Activated CD4-positive, alpha-beta T cell treated with anti-CD3 and anti-CD28 coated beads, Interleukin-2, amount 50 U/mL, for 4 hours (primary cell): ENCODE measurements around the gene SYNPO2.
"Not testable (repeated sequence)": the region's sequence is repeated elsewhere in the genome, so short reads cannot be mapped to it uniquely, and the experiment has no call there.

ENCODE experiments used
- DNase-seq, 2 experiments: peaks; one replicate each; pipeline ENCODE4 v3.0.0-alpha.2; 2020

Gene SYNPO2, protein sequence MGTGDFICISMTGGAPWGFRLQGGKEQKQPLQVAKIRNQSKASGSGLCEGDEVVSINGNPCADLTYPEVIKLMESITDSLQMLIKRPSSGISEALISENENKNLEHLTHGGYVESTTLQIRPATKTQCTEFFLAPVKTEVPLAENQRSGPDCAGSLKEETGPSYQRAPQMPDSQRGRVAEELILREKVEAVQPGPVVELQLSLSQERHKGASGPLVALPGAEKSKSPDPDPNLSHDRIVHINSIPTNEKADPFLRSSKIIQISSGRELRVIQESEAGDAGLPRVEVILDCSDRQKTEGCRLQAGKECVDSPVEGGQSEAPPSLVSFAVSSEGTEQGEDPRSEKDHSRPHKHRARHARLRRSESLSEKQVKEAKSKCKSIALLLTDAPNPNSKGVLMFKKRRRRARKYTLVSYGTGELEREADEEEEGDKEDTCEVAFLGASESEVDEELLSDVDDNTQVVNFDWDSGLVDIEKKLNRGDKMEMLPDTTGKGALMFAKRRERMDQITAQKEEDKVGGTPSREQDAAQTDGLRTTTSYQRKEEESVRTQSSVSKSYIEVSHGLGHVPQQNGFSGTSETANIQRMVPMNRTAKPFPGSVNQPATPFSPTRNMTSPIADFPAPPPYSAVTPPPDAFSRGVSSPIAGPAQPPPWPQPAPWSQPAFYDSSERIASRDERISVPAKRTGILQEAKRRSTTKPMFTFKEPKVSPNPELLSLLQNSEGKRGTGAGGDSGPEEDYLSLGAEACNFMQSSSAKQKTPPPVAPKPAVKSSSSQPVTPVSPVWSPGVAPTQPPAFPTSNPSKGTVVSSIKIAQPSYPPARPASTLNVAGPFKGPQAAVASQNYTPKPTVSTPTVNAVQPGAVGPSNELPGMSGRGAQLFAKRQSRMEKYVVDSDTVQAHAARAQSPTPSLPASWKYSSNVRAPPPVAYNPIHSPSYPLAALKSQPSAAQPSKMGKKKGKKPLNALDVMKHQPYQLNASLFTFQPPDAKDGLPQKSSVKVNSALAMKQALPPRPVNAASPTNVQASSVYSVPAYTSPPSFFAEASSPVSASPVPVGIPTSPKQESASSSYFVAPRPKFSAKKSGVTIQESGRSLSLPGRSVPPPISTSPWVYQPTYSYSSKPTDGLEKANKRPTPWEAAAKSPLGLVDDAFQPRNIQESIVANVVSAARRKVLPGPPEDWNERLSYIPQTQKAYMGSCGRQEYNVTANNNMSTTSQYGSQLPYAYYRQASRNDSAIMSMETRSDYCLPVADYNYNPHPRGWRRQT

DNA sequence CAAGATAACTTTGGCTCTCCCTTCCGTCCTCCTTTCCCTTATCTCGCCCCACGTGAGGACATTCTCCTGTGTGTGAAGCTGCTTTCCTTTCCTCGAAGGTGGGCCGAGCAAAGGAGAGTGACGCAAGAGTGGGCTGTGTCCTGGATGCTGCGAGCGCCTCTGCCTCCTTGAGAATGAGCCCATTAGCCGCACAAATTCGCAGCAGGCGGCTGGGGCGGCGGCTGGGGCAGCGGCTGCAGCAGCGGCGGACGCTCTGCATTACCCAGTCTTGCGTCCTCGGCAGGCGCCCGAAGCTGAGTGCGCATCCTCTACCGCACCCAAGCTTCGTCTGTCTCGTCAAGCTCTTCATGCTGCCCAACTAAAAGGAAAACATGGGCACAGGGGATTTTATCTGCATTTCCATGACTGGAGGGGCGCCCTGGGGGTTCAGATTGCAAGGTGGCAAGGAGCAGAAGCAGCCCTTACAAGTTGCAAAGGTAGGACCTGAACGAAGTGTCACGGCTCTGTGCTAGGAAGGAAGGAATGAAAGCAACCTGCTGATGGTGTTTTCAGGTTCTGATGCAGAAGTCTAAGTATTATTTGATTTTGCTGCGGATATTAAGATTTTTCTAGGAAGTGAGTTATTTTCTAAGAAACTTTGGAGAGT lies at the start of gene SYNPO2:
Gene SYNPO2, plus strand, starts transcription at position 189 of the 646 bp plus-strand sequence. Its CDS starts 183 bp downstream, at position 372.
- peak in 1 of 2 experiments; percentile 4 for DNase-seq

- DNase-seq, result no peak
Observed at GRCh38 chr4:118839221-118839927, 49.3 kb upstream of the SYNPO2 start.

DNA sequence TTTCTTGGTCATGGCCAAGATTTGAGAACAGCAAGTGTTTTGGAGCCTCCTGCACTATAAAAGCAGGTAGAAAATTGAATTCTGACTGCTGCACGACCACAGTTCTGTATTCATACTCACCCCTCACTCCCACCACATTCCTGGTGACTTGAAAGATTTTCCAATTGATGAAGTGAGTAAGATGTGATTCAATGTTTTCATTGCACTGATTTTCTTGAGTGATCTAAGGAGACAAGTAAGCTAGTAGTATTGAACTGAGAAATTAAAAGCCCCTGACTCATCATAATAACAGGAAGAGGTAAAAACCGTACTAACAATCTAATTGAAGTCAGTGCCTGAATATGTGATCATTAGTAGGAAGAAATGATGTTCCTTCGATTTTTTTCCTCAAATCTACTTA lies 46.6 kb upstream of the SYNPO2 start:
- DNase-seq, result no peak

GRCh38 chr4:118843237-118843636 lies 45.4 kb upstream of the SYNPO2 start:
- no peak for DNase-seq

DNA sequence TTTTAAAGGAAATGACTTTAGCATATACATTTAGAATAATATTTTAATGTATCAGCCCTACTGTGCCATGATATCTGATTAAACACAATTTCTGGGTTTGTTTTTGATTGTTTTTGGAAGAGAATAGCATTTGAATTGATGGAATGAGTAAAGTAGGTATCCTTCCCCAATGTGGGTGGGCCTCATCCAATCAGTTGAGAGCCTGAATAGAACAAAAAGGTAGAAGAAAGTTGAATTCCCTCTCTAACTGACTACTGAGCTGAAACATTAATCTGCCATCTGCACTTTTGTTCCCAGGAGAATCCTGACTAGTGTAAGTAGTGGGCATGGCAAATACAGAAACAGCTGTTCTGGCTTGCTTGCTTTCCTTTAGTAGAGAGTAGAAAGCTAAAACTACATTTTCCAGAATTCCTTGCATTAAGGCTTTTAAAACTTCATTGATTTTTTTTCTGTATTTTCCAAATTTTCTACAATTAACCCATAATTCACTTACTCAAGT lies 43.1 kb upstream of the SYNPO2 start:
- DNase-seq, result no peak

DNA sequence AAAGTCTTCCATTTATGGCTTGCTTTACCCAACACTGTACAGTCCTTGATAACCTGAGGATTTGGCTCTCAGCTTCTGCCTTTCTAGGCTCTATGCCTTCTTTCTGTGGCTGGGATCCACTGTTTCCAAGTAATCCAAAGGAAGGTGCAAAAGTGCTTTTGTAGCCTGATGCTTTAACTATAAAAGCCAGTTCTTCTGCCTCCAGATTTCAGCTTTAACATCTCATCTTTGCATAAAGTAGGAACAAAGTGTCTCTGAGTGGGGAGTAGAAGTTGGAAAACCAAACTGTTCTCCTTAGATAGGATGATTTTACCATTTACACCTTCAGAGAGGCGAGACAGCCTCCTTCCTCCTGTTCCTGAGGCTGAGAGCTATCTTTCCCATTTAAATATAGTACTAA lies 41.7 kb upstream of the SYNPO2 start:
- DNase-seq, result no peak

DNA sequence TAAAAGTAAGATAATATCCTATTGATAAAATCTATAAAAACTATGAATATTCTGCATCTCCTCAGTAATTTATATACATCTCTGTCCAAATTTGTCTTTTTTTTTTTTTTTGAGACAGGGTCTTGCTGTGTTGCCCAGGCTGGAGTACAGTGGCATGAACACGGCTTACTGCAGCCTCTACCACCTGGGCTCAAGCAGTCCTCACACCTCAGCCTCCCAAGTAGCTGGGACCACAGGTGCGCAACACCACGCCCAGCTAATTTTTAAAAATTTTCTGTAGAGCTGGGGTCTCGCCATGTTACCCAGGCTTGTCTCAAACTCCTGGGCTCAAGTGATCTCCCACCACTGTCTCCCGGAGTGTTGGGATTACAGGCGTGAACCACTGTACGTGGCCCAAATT lies 40.4 kb upstream of the SYNPO2 start:
- DNase-seq, result no peak

- DNase-seq, result no peak
Observed at GRCh38 chr4:118848901-118849300, 39.8 kb upstream of the SYNPO2 start.

DNA sequence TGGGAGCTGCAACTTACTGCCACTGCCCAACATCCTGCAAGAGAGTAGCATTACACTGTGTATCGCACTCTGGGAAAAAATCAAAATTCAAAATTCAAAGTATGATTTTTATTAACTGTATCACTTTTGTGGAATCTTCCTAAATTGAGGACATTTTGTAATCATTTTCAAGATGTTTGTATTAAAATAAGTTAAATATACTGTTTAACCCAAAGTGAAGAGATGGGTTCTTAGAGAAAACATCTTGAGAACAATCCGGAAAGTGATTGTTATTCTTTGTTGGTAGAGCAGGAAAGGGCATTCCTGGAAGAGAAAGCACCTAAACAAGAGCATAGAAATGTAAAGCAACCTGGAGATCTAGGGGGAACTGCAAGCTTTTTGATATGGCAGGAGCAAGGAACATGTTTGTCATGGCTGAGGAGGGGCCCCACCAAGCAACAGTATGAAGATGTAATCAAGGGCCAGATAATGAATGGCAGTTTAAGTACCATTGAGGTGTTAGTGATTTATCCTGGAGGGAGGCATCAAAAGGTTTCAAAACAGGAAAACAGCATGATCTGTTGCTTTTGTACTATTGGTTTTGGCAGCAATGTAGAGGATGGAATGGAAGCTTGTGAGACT lies 38.7 kb upstream of the SYNPO2 start:
- no peak for DNase-seq

- peak; percentile 21 to 27 for DNase-seq
Observed at GRCh38 chr4:118850488-118851173, 38.0 kb upstream of the SYNPO2 start.

DNA sequence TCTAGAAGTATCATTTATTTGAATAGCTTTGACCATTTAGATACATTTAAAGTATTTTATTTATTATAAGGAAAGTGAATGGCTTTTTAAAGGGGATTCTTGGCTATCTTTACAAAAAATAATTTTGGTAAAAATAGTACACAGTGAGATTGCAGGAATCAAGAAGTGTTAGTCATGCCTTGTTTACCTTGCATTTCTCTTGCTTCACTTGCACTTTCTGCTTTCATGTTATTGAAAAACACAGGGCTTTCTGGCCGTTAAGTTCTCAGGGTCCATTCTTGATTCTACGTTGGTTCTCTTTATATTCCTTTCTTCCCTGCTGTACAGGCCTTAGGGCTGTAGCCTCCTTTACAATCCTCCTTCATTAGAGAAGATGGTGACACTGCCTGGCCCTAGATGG lies 30.9 kb upstream of the SYNPO2 start:
- DNase-seq, result no peak

DNA sequence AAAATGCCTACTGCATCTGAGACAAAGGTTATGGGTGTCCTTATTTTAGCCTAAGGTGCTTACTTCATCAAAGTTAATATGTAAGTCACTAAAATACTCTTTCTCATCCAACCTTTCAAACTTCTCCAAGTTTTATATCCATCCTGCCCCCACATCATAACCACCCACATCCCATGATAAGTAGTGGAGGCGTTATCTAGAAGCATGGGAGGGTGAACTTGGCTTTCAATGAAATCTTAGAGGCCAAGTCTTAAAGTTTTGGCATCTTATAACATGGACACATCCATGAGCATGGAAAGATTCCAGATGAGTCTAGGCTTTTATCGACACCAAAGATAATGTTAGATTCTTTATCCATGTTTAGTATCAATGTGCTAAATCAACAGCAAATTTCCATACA lies 29.9 kb upstream of the SYNPO2 start:
- DNase-seq, result no peak

GRCh38 chr4:118865091-118865708 lies 23.5 kb upstream of the SYNPO2 start:
- DNase-seq, result no peak

DNA sequence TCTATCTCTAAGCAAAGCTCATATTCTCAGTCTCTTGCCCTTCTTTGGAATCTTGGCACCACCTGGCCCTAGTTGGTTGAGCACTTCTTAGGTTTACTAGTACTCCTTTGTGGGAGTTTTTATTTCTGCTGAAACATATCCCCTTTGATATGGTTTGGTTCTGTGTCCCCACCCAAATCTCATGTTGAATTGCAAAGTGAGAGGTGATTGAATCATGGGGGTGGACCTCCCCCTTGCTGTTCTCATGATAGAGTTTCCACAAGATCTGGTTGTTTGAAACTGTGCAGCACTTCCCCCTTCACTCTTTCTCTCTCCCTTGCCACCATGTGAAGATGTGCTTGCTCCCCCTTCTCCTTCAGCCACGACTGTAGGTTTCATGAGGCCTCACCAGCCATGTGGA lies 22.2 kb upstream of the SYNPO2 start:
- no peak for DNase-seq

GRCh38 chr4:118867311-118868067 lies 21.2 kb upstream of the SYNPO2 start:
- DNase-seq, result no peak

- no peak for DNase-seq
Observed at GRCh38 chr4:118869808-118870342, 18.8 kb upstream of the SYNPO2 start.

DNA sequence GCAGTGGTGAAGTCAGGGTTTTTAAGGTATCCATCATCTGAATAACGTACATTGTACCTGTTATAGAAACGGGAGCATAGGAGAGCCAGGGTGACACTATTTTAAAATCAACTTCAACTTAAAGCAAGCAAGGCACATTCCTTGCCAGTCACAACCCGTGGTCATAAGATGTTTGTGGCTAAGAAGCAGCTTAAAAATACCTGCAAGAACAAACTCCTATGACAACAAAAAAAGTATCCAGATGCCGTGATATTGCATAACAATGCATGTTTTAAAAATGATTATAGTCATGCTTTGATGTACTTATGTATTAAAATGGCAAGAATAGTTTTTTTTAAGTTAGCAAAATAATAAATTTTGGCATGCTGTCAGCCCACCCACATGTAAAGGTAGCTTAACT lies 16.5 kb upstream of the SYNPO2 start:
- DNase-seq, result no peak

- no peak for DNase-seq
Observed at GRCh38 chr4:118877797-118878196, 10.9 kb upstream of the SYNPO2 start.

DNA sequence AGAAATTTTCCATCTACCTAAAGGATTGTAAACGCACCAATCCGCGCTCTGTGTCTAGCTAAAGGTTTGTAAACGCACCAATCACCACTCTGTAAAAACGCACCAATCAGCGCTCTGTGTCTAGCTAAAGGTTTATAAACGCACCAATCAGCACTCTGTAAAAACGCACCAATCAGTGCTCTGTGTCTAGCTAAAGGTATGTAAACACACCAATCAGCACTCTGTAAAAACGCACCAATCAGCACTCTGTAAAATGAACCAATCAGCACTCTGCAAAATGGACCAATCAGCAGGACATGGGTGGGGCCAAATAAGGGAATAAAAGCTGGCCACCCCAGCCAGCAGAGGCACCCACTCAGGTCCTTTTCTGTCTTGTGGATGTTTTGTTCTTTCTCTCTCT lies 10.1 kb upstream of the SYNPO2 start:
- DNase-seq, result not testable (repeated sequence)
